Islet of Langerhans (tissue), 1 donor: ENCODE measurements around the gene INSM2.

Experiments used
- FAIRE-seq: peaks from one replicate; lab custom pipeline; 2011; peaks lifted over from hg19 to GRCh38; lab: Jason Lieb, UNC

Gene INSM2

GRCh38 chr14:35549551-35549950 lies 15.6 kb downstream of the INSM2 start:
- FAIRE-seq = no peak

DNA sequence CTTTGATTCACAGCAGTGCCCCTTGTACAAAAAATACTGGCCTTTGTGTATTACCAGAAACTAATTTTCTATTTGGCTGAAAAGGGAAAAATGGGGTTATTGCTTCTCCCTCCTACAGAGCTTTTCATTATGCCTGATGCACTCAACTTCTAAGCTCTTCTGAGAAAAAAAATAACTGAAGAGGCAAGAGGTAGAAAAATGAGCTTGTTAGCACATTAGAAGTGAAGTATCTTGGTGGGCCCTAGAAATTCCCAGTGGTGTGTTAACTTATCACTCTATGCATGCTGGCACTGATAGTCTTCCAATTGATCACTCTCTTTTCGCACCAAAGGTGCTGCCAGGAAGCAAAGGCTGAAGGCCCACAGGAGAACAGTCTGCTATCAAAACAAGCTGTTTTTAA lies 17.1 kb downstream of the INSM2 start:
- FAIRE-seq = no peak

GRCh38 chr14:35553808-35554207 lies 19.8 kb downstream of the INSM2 start:
- FAIRE-seq = no peak

DNA sequence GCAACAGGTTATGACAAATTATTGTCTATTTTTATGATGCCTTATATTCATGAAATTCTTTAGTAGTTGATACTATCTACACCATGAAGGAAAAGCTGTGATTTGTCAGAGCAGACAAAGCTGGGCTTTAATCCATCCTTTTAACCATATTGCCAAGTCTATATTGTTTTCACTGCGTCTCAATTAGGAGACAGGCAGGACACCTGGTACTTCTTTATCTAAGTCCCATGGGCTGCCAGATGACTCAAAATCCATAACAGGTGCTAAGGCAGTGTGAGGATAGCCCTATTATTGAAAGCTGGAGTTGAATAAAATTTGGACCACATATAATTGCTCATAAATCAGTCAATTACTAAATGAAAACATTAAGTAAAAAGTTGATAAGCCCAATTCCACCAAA lies 22.6 kb downstream of the INSM2 start:
- no peak for FAIRE-seq

GRCh38 chr14:35557221-35557747 lies 23.3 kb downstream of the INSM2 start:
- FAIRE-seq = no peak

DNA sequence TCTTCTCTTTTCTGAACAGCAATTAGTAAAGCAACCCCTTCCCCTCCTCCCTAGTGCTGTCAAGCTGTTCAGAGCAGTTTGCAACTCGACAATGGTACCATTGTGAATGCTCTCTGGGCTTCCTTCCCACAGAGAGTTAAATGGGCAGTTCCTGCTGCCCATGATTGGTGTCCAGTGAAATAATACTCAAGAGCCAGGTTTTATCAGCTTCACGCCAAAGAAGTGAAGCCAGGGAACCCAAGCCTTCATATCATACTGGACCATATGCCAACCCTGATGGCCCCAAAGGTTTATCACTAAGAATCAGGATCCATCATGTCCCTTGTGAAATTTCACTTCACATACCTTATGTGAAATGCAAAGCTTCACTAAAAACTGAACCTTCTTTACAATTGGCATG lies 24.7 kb downstream of the INSM2 start:
- FAIRE-seq = no peak

- no peak for FAIRE-seq
These were observed 32.0 kb downstream of the INSM2 start for GRCh38 chr14:35565871-35566464.

DNA sequence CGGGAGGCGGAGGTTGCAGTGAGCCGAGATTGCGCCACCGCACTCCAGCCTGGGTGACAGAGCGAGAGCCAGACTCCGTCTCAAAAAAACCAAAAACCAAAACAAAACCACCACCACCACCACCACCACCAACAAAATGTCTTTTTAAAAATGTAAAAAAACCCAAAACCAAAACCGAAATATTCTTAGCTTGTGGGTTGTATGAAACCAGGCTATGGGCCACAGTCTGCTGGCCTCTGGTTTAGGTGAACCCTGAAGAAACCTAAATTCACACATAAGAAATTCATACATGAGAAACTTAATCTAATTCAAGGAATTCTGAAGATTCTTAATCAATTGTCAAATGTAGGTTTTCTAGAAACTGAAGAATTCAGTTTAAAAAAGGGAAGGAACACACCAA lies 37.6 kb downstream of the INSM2 start:
- FAIRE-seq = no peak

- FAIRE-seq = no peak
These were observed 39.9 kb downstream of the INSM2 start for GRCh38 chr14:35573911-35574310.

DNA sequence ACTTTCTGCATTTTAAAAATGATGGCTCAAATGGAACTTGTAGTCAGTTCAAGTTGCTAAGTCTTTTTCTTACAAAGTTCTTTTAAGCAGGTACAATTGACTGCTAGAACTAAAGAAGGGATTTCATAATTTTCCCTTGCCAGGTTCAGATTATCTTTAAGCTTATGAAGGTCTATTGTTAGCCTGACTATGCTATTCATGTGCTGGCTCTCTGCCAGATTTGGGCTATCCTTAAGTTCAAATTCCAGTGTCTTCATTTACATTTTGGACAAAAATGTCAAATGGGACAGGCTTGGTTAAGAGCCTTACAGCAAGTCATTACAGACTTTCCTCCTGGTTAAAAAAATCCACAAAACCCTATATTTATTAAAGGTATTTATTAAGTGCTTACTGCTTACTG lies 42.3 kb downstream of the INSM2 start:
- FAIRE-seq = no peak

DNA sequence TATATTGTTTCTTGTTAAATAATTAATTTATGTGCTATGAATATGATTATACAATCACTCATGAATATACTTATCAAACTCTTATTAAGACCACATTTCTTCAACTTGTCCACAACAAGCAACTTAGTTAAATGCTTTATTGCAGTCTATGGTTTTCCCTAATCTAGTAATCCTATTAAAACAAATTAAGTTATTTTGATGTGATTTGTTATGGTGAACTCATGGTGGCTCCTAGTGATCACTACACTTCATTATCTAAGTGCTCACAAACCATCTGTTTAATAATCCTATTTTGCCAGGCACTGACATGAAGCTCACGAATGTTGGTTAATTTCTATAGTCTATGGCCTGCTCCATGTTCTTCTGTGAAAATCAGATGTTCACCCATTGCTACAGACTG lies 42.9 kb downstream of the INSM2 start:
- FAIRE-seq = no peak

DNA sequence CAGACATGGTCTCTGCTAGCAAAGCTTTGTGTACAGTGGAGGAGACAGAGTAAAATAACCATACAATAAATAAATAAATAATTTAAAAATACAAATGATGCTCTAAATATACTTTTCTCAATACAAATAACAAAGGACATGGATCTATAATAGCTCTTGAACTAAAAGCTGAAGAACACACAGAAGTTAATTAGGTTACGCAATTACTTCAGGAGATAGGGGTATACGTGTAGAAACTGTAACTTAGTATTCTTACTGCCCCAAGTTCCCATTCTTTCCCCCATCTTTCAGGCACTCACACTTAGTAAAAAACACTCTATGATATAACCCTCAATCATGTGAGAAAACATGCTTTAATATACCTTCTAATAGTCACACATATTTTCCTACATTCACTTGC lies 44.2 kb downstream of the INSM2 start:
- no peak for FAIRE-seq

- FAIRE-seq = no peak
These were observed 44.7 kb downstream of the INSM2 start for GRCh38 chr14:35578639-35579038.
